Activated T-cell treated with anti-CD3 and anti-CD28 coated beads for 1 hour (primary cell): ENCODE measurements around the gene GALNTL6.
"Not testable (repeated sequence)": the region's sequence is repeated elsewhere in the genome, so short reads cannot be mapped to it uniquely, and the experiment has no call there.

Experiments used
- DNase-seq: peaks from one replicate; pipeline ENCODE4 v3.0.0-alpha.2; 2020; ENCODE audit warnings: low read depth

Gene GALNTL6

DNA sequence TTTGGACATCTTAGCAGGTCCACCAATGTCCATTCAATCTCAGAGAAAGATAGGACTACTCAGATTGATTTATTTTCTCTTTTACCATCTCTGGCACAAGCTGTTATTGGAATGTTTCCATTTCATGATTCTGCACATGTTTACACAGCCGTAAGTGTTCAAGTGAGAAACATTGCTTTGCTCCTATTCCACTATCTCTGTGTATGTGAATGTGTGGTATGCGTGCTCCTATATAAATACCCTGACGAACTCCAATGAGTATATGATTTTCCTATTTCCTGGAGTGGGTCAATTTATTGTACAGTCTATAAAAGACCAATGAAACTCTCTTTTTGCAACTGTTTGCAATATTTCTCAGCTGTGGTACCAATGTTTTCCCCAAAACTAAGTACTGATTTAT lies 1134.4 kb downstream of the GALNTL6 start:
- DNase-seq: no peak

DNA sequence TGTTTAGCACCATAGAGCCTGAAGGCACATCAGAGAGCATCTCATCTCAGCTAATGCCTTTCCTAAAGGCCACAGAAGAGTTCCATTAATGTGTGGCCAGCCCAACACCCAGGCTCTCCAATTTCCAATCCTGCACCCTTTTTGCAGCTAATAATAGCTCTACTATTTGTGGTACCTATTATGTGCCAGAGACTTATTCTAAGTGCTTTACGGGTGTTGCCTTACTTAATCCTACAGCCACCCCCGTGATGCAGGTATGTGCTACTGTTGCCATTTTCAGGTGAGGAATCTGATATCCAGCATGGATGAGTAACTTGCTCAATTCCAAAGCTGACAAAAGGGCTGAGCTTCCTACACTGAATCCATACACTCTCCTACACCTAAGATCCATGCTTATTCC lies 1137.8 kb downstream of the GALNTL6 start:
- DNase-seq: no peak

DNA sequence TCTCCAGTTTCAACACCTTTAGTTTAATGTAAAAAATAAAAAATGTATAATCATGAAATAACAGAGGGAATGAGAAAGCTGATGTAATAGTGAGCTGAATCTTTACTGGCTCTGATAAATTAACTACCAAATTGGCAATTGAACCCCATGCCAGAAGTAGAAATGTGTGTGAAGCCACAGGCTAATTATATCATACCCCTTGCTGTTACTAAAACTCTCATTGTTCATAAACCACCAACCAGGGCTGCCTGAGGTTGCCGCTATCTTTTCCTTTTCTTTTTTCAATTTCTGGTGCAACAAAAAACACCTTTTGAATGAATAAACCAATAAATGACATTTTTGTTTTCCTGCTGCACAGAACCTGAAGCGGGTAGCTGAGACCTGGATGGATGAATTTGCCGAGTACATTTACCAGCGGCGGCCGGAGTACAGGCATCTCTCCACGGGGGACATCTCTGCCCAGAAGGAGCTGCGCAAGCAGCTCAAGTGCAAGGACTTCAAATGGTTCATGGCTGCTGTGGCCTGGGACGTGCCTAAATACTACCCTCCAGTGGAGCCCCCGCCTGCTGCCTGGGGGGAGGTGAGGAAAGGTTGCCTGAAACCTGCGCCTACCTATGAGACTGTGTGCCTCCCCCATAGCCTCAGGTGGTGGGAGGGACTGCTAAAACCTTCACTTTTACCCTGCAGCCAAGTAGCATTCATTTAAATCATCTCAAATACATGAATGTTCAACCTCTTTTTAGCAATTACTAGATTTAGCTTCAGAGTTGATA lies 1138.7 kb downstream of the GALNTL6 start:
- DNase-seq: no peak

DNA sequence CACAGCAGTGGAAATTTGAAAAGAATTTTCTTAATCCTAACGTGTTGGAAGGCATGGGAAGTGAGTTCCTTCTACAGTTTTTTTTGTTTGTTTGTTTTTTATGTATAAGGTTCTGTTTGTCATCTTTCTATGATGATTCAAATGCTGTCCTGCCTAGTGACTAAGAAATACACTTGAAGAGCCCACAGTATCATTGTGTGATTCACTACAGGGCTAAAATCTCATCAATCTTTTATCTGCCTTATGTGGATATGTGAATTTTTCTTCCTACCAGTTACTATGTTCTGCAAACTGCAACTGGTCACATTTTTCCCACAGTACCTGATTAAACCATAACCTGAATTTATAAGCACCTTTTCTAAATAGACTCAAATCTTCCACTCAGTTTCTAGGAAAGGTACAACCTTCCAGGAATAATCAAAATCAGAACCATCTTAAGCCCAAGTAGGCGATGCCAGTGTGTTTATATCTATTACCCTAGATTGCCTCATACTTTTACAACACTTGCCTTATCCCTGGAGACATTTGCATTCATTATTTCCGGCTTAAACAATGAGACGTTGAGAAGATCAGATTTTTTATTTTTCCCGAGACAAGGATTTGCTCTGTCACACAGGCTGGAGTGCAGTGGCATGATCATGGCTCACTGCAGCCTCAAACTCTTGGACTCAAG lies 1140.8 kb downstream of the GALNTL6 start:
- DNase-seq: no peak

DNA sequence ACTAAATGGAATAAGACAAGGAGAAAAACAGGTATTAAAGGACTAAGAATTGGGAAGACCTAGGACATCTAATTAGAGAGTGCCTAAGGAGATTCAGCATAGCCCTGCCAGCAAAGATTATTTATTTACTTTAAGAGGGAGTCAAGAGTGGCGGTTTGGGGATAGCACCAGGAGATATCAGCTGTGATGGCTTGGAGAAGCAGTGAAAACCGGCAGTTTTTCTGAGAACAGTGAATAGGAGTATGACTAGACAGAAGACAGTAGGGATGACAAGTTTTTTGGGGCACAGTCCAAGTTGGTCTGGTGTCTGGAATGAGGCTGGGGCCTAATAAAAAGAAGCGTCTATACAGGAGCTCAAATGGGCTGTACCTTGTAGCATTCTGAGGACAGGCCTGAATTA lies 1143.1 kb downstream of the GALNTL6 start:
- DNase-seq: not testable (repeated sequence)

DNA sequence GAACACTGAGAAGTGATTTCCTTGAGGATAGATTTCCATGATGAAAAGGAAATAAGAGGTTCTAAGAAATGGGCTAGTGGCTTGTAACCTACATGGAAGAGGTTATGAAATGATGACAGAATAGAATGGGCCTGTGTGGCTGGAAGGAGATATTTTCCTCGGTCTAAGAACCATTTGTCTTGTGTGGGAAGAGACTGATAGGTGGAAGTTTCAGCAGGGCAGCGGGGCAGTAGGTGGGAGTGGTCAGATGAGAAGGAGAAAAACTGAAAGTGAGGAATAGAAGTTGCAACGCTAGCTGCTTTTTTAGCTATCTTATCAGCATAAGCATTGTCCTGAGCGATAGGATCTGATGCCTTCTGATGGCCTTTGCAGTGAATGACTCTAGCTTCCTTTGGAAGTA lies 1144.0 kb downstream of the GALNTL6 start:
- DNase-seq: no peak

DNA sequence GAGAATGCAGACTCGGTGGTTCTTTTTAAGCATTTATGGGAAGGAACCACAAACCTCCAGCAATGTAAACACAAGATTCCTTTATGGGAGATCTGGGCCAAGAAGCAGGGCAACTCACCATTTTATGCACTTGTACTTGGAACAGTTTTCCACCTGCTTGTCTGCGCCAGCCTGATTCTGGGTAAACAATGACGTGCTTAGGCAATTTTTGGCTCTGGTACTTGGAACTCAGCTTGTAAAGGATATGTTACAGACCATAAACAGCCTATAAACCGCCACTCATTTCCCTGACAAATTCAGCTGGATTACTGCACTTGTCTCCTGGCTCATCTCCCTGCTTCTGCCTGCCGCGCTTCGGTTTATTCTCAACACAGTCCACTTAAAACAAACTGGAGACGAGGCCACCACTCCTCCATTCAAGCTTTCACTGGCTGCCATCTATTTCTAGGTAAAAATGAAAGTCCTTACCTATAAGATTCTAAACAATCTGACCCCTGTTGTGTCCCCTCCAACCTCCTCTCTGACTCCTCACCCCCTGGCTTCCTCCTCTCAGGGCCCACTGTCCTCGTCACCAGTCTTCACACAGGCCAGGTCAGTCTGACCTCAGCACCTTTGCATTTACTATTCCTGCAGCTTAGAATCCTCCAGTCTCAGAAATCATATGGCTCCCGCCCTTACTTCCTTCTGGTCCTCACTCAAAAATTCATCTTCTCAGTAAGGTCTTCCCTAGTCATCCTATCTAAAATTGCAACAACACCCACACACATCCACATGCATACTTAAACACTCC lies 1149.6 kb downstream of the GALNTL6 start:
- no peak for DNase-seq

DNA sequence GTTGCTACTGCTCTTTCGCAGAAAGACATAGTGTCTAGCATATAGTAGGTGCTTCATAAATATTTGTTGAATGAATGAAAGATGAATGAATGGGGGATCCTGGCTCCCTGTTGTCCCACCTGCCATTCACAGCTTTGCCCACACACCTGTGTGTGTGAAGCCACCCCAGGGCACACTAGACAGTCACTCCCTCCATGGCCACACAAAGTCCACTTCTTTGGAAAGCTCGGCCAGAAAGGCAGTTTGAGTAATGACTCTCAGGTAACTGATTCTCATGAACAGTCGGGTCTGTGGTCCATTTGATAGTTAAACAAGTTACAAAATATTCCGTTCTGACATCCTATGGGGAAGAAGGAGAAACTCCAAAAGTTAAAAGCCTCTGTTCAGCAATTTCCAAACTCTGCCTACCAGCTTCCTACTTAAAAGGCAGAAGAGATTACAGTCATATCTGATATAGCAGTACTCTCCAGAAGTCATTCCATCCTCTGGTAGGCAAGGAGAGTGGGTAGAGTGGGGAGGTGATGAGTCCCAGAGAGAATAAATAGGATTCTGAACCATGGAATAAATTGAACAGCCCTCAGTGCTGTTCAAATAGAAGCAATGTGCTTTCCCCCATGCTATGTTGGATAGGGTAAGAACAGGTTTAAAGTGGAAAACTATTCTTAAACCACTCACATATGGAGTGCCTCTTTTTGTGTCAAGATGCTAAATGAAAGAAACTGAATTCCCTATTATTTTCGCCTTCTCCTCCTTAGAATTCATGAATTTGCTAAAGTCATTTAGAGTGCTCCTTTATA lies 1150.5 kb downstream of the GALNTL6 start:
- DNase-seq: no peak

DNA sequence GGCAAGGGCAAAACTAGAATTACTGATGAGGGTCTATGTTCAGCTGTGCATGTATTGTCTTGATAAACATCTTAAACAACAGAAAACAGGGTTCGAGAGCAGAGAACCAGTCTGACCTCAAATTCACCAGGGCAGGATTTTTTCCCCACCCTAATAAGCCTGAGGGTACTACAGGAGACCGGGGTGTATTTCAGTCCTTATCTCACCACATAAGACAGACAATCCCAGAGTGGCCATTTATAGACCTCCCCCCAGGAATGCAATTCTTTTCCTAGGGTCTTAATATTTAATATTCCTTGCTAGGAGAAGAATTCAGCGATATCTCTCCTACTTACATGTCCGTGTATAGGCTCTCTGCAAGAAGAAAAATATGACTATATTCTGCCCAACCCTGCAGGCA lies 1157.0 kb downstream of the GALNTL6 start:
- not testable (repeated sequence) for DNase-seq

DNA sequence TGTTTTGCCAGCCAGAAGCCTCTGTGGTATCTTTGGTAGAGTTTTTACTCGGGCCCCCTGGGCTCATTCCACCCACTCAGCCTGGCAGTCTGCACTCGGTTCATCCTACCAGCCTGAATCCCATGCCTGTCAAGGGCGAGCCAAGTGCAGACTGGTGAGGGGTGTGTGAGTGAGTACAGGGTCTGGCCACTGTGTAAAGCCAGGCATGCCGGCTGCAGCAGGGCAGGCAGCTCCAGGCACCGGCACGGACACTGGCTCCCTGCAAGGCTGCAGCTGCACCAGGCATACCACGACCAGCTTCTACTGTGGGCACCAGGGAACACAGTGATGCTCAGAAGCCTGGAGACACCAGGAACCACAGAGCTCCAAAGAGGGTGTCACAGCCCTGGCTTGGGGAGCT lies 1161.4 kb downstream of the GALNTL6 start:
- DNase-seq: no peak

DNA sequence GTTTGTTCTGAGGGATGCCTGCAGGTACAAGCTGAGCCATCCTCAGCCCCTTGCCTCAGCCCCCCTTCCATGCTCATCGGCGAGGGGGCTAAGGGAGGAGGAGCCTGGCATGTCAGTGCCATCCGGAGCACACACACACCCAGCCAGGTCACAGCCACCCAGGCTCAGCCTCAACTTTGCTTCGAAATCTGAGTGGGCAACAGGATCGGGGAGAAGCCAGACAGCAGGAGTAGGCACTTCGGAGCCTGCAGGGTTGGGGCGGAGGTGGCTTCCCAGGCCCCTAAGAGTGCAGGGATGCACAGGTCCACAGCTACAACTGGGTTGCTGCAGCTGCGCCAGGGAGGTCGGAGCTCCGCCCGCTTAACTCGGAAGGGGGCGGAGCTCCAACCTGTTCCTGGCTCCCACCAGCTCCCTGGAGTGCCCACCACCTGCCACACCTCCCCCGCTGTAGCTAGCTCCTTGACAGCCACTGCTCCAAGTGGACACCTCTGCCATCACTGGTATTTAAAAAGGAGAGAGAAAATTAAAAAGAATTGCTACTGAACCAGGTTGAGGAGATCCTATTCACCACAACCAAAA lies 1162.5 kb downstream of the GALNTL6 start:
- DNase-seq: no peak

DNA sequence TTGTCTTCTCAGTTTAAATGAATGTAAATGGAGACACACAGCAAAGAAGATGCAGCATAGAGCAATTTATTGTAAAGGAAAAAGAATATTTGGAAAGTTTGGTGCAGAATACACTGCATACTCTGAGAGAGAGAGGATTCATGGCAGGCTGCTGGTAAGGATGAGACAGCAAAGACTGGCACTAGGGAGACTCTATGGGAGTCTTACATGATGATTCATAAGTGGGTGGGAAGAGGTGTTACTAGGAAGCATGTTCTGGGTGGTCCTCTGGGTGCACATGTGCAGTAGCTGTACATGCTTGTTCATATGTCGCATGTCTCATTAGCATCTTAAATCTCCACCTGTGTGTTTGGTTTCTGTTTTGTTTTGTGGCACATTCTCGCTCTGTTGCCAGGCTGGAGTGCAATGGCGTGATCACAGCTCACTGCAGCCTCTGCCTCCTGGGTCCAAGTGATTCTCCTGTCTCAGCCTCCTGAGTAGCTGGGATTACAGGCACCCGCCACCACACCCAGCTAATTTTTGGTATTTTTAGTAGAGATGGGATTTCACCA lies 1164.4 kb downstream of the GALNTL6 start:
- DNase-seq: not testable (repeated sequence)

DNA sequence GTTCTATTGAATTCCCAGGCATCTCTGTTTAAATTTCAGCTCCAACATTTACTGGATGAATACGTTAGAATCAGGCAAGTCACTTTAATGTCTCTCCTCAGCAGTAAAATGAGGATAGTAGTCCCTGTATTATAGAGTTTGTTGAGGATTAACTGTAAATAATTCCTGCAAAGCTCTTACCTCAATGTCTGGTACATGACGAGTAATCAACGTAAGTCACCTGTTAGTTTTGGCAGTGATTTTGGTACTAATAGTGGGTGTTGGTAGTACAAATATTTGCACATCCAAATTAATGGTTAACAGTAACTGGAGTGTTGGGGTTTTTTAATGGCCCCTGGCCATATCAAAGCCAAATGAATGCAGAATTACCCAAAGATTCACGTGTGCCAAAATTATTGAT lies 1165.6 kb downstream of the GALNTL6 start:
- DNase-seq: no peak

DNA sequence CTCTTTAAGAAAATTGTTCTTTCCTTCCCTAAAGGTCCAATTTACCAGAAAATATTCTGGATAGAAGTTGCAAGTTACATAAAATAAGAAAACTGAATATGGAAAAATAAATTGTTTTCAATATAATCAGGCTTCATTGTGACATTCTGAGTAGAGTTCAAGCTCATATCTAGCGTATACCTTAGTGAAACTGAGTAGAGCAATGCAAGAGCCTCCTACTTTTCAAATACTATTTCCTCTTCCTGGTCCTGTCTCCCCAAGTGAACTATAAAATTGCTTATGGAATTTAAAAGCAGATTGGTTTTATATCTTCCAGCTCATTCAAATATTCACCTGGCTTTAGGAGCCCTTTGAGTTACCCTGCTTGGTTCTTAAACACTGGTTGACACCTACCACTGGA lies 1166.1 kb downstream of the GALNTL6 start:
- DNase-seq: no peak

DNA sequence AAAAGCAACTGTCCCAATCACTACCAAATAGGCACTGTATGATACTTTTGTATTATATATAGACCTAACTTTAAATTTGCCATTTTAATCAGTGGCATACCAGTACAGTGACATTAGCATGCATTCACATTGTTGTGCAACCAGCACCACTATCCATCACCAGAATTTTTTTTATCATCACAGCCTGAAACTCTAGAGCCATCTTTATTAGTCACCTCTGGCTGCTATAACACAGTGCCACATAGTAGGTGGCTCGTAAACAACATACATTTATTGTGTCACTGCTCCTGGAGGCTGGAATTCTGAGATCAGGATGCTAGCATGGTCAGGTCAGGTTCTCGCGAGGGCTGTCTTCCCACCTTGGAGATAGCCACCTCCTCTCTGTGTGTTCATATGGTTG lies 1167.0 kb downstream of the GALNTL6 start:
- DNase-seq: no peak

DNA sequence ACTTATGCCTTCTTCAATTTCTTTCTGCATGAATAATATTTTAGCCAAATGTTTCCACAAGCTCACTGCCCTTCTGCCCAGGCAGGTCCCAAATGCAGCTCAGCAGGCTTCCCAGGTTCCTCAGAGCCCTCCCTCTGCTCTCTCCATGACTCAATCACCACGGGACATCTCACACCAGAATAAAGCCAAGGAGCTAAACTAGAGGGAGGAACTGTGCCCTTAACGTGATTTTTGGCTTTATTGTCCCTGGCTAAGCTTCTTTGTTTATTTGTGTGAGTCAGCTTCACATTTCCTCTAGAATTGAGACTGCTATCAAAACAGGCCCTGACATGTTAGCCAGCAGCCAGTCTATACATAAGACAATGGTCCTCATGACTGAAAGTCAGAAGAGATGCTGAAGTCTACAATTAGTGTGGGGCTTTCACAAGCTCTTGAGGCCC lies 1169.0 kb downstream of the GALNTL6 start:
- DNase-seq: no peak

DNA sequence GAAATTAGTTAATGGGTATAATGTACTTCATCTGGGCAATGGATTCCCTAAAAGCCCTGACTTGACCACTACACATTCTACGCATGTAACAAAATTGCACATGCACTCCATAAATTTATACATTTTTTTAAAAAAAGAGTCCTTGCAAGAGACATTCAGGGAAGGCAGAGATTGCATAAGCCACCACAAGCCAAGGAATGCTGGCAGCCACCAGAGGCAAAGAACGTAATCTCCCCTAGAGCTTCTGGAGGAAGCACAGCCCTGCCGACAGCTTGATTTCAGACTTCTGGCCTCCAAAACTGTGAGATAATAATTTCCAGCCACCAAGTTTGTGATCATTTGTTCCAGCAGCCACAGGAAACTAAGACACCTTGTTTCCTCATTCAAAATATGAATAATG lies 1169.8 kb downstream of the GALNTL6 start:
- DNase-seq: no peak

DNA sequence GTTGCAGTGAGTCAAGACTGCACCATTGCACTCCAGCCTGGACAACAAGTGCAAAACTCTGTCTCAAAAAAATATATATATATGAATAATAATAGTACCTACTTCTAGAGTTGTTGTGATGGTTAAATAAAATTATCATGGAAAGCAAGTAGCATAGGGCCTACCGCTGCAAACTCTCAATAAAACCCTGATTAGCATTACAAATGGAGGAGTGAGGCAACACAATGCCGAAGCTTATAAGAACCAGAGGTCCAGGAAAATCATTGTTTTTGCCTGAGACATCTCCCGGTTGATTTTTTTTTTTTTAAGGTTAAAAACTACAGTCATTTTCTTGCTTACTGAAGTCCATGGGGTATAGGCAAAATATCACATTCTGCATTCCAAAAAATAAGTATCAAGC lies 1170.4 kb downstream of the GALNTL6 start:
- no peak for DNase-seq

DNA sequence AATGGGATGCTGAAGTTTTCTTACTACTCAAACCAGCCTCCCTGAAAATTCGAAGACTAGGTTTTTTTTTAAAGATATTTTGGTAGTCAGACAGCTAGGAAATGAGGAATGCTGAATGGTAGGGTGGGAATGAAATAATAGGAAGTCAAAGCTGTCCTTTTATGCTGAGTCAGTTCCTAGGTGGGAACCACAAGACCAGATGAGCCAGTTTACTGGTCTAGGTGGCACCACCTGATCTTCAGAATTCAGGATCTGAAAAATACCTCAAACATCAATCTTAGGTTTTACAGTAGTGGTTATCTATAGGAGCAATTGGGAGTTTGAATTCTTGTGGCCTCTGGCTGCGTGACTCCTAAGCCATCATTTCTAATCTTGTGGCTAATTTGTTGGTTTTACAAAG lies 1172.3 kb downstream of the GALNTL6 start:
- no peak for DNase-seq

DNA sequence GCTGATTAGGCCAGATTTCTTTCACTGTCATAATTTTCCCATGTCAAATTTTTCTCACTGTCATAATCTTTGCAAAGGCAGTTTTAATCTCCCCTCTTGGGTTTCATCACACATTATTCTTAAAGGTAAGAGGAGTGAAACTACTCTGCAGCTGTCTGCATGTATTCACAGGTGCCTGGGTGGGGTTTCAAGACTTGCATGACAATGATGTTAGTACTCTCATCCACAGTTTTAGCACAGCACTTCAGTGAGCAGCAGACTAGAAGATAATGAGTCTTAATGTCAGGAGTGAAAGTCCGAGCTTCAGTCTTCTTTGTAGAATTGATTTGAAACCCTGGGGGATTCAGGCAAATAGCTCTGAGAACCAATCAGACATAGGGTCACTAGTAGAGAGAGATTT lies 1172.9 kb downstream of the GALNTL6 start:
- no peak for DNase-seq
